ENCODE data around the gene REX1BD. TPM values are rescaled to one million over a fixed set of nuclear protein-coding genes. Genes with fewer than 3 reads are reported as not detected.

Gene REX1BD
- total and polyA plus RNA-seq, 2 of the 8 experiments (the other 6 are each of a cell fraction or from before 2014, with no cell fraction given) = 56.8 to 62.7 TPM

GRCh38 chr19:18635831-18636182 lies 47.2 kb downstream of the REX1BD start (continued):
- TF ChIP-seq CHD7 (IDR thresholded peaks at IDR 0.05; ENCODE audit: insufficient replicate concordance, low read length) = no peak
- TF ChIP-seq POLR2A (IDR thresholded peaks at IDR 0.05; ENCODE audit: control extremely low read depth in 1 of 2, low read depth in 2 of 2, low read length in 2 of 2) = no peak
- TF ChIP-seq HDAC6 (IDR thresholded peaks at IDR 0.05; ENCODE audit: low read depth, low read length) = no peak
